HG03280 (cell line): ENCODE results near the gene C6orf132.
"Not testable (repeated sequence)": the region's sequence is repeated elsewhere in the genome, so short reads cannot be mapped to it uniquely, and the experiment has no call there.

Source experiments
- ATAC-seq: cut with Tn5 transposase; IDR thresholded peaks from one replicate; pipeline ENCODE4 v1.9.1; 2021; ENCODE audit warnings: mild to moderate bottlenecking, moderate library complexity; ENCODE audit not compliant: unreplicated experiment

Gene C6orf132

GRCh38 chr6:42142118-42142835 is at the start of gene C6orf132:
Gene C6orf132, minus strand, starts transcription at chr6:42142620. Its CDS starts 176 bp downstream, at chr6:42142444.
- no peak for ATAC-seq

DNA sequence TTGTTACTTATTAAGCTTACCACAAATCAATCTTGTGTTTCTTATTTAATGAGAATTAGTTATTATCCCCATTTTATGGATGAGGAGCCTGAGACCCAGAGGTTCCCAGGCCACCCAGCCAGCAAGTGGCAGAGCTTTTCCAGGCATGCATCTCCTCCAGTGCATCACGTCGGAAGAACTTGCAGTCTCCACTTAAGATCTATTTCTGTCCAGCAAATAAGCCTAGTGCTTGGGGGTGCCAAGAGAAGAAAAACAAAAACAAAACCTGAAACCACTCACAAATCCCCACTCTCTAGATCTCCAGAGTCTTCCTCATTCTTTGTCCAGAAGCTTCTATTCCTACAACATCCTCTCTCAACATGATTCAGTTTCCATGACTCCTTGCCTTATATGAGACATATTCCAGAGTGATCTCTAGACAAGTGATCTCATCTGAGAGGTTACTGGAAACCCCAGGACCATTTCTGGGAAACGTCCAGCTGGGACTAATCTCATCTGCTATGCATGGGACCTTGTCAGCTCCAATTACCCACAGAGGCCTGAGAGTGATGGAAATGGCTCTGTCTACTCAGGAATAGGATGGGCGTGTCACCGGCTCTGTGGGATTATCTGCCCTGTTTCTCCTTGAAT is 48.2 kb upstream of the C6orf132 start:
- ATAC-seq: no peak

DNA sequence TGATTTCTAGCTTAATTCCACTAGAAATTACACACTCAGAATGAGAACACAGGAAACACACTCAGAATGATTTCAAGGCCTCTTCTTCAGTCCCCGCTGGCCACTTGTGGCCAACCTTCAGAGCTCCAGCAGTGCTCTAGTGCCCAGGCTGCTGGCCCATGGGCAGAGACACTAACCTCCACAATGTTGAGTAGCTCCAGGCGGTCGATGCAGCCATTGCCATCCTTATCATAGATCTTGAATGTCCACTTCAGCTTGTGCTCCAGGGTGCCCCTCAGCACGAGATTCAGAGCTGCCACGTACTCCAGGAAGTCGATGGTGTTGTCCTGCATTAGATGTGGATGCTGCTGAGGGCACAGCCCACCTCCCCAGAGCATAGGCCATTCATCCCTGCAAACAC is 46.0 kb upstream of the C6orf132 start:
- ATAC-seq: no peak

GRCh38 chr6:42185597-42185996 is 43.2 kb upstream of the C6orf132 start:
- no peak for ATAC-seq

- no peak for ATAC-seq
These were observed 42.1 kb upstream of the C6orf132 start for GRCh38 chr6:42184475-42184874.

GRCh38 chr6:42182101-42182500 is 39.7 kb upstream of the C6orf132 start:
- ATAC-seq: no peak

DNA sequence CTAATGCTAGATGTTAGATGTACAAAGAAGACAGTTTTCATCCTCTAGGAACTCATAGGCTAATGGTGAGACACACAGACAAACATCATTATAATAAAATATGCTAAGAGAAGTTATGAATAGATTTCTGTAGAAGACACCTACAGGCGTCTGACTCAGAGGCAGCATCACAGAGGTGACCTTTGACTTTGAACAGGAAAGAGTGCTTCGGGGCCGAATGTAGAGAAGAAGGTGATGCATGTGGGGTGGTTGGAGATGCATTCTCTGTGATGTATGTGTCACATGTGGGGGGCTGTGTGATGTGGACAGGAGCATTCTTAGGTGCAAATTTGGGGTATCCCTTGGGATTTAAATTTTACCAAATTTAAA is 37.5 kb upstream of the C6orf132 start:
- ATAC-seq: no peak

GRCh38 chr6:42179261-42179944 is 37.0 kb upstream of the C6orf132 start:
- ATAC-seq: no peak

DNA sequence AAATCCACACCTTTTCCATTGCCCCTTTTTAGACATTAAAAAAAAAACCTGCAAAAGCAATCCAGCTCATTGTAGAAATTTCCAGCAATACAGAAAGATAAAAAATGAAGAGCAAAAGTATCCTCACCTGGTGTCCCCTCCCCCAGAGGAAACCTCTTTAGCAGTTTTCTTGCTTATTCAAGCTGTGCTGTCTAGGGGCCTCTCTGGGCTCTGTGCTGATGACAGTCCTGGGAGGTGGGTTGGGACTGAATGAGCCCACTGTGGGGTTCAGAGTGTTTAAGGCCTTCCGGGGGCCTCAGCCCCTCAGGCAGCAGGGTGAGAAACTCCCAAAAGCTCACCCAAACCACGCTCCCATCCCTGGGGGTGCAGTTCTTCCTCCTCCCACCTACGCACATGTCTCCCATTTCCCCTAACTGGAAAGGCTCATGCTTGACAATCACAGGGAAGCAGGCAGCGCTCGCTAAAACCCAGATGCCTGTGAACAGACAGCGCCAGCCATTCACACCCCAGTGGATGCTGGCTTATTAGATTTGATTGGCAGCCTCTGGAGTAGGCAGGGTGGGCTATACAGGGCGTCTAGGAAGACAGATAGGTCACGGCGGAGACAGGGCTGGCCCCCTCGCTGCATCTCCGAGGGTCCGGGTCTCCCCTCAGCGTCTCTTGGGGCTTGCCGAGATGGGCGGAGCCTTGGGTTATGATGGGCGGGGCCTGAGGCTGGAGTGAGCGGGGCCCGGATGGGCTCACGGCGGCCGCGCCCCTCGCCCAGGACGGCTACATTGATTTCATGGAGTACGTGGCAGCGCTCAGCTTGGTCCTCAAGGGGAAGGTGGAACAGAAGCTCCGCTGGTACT is 35.3 kb upstream of the C6orf132 start:
- no peak for ATAC-seq

DNA sequence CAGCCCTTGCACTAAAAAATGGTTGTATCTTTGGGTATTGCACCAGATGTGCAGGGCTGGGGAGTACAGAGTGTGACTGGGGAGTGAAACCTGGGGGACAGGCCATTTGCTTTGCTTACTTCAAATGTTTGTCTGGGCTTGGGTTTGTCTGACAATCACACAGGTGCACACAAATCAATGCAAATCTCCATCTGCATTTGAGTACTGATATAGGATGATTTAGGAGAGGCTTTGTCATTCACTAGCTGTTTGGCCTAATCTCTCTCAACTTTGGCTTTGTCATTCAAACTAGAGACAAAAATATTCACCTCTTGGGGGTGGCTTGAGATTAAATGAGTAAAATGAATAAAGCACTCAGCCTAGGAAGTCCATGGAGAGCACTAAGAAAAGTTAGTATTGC is 34.6 kb upstream of the C6orf132 start:
- ATAC-seq: no peak

DNA sequence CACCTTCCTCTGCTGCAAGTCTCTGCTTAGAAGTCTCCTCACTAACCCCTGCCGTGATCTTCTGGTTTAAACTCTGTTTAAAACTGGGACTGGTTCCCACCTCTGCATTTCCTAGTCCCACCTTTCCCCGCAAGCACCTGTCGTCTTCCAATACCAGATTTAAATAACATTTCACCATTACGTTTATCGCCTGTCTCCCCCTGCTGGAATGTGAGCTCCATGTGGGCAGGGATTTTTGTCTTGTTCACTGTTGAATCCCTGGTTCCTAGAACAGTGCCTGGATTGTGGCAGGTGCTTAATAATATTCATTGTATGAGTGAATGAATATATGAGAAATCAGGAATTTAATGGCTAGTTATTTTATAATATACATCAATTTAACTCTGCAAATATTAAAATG is 33.4 kb upstream of the C6orf132 start:
- ATAC-seq: no peak

DNA sequence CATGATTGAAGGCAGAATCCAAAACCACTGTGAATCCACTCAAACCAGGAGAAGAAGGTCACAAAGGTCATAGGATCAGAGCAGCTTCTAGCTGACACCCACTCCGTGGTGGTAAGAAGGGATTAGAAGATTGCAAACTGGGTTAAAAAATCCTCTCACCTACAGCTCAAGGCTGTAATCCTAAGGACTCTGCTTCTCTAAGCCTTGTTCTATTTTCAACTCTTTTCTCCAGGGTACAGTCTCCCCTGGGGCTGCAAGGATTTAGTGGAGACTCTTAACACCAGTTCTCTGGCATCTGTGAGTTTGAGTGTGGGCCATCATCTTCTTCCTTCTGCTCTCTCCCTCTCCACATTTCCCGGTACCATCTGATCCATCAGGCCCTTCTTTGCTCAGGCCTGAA is 30.7 kb upstream of the C6orf132 start, which contains the start of gene GUCA1A:
Gene GUCA1A (plus strand): TSS at position 264 of the 400 bp plus-strand sequence. CDS start 250 bp downstream, outside the sequence.
- no peak for ATAC-seq

DNA sequence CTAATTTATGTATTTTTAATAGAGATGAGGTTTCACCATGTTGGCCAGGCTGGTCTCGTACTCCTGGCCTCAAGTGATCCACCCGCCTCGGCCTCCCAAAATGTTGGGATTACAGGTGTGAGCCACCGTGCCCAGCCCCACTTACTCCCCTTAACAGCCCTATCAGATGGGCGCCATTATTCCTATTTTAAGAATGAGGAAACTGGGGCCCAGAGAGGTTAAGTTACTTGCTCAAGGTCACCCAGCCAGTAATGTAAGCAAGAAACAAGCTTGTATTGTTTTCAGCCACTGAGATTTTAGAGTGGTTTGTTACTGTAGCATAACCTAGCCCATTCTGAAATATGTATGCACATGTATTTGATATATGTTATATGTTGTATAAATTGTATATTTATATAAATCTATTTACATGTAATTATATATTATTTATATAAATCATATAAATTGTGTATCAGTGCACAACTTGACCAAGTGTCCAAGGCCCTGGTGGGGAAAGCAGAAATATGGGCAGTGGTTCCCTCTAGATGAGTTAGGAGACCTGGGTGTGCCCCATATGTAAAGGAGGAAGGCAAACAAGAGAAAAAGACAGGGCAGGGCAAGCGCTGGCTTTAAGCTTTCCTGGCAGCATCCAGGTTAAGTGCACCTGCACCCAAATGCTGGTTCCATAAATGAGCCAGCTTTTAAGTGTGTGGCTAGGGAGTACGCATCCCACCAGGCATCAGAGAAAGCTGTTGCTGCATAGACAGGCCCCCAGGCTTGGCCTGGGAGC is 29.6 kb upstream of the C6orf132 start:
- no peak for ATAC-seq

DNA sequence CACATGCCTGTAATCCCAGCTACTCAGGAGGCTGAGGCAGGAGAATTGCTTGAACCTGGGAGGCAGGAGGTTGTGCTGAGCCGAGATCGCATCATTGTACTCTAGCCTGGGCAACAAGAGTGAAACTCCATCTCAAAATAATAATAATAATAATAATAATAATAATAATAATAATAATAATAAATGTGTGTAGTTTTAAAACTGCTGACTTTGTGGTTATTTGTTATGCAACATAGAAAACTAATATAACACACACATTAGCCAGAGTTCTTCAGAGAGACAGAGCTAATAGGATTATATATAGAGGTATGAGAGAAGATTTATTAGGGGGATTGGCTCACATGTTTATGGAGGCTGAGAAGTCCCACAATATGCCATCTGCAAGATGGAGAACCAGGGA is 27.4 kb upstream of the C6orf132 start:
- ATAC-seq: not testable (repeated sequence)

- ATAC-seq: no peak
These were observed 26.2 kb upstream of the C6orf132 start for GRCh38 chr6:42168650-42169049.

GRCh38 chr6:42166444-42167141 is 24.2 kb upstream of the C6orf132 start:
- ATAC-seq: no peak

DNA sequence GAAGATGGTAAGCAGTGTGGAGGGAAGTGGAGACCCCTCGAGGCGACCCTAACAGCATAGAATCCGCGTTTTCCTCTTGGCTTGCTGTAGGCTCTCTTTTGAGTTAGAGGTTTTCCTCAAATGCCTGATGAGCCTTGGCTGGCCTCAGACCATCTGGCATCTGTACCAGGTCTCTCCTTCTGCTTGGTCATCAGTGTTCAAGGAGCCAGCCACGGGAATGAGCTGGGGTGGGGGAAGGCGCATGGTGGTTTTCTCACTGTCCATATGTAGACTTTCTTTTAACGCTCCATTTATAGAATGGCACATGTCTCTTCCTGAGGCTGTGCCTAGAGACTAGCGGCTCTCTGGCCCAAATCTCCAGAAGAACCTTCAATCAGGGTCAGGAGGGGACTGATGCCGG is 22.6 kb upstream of the C6orf132 start:
- no peak for ATAC-seq

DNA sequence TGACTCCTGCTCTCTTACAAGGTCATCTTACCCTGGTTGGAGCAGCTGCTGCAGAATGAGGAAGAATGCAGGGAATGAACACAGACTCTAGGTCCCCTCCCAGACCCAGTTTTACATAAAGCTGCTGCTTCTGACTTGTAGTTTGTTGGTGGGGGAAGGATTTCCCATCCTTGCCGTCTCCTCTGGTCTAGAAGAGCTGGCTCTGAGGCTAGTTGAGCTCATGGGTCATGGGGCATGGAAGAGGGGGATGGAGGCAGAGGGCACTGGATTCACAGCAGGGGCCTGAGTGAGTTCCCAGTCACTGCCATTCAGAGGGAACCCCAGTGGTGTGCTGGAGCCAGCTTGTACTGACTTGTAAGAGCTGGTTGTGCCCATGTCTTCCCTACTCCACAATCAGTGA is 21.6 kb upstream of the C6orf132 start:
- no peak for ATAC-seq

GRCh38 chr6:42162812-42163211 is 20.4 kb upstream of the C6orf132 start:
- ATAC-seq: no peak

DNA sequence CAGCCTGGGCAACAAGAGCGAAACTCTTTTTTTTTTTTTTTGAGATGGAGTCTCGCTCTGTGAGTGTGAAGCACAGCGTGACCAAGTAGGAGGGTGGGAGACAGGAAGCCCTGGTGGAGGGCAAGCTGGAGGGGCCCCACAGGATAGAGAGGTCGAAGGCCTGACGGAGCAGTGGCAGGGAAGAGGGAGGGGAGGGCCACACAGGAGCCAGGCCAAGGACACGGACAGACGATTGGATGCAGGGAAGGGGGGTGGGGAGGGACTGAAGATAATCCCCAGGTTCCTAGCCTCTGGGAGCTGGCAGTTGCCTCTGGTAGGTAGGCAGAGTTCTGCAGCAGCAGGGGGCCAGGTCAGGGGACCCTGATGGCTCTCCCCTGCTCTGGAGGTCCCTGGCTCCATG is 20.0 kb upstream of the C6orf132 start:
- no peak for ATAC-seq
